G401.6 (cell line): ENCODE results near the gene TMEM43.
A peak's percentile ranks its signal among the peaks of the same experiment; 100 is the strongest.

Experiments used
- FAIRE-seq: peaks from 2 replicates; lab custom pipeline; 2012; peaks lifted over from hg19 to GRCh38; lab: Jason Lieb, UNC

Gene TMEM43

DNA sequence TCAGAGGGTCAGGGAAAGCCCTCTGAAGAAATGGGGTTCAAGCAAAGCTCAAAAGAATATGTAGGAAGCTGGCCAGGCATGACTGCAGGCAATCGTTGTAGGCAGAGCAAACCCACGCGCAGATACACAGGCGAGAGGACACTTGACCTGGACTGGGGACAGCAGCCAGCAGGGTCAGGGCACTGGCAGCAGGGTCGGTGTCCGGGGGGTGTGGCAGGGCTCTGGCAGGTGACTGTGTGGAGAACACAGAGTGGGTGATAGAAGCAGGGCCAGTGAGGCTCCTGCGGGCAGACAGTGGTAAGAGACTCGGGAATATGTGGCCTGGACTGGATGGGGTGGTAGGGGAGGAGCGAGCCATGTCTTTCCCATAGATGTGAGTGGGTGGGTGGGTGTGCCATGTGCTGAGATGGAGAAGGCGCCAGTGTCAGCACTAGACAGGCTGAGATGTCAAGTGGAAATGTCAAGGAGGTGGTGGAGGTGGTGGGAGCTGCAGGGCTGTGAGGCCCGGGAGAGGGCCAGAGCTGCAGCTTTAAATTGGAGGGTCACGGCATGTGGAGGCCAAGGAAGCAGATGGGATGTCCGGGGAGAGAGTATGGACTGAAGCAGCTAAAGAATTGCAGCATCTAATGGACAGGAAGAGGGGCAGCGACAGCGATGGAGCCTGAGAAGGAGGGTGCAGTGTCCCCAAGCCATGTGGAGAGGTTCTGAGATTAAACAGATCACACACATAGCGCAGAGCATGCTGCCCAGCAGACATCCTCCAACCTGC is 13.4 kb downstream of the TMEM43 start:
- no peak for FAIRE-seq

DNA sequence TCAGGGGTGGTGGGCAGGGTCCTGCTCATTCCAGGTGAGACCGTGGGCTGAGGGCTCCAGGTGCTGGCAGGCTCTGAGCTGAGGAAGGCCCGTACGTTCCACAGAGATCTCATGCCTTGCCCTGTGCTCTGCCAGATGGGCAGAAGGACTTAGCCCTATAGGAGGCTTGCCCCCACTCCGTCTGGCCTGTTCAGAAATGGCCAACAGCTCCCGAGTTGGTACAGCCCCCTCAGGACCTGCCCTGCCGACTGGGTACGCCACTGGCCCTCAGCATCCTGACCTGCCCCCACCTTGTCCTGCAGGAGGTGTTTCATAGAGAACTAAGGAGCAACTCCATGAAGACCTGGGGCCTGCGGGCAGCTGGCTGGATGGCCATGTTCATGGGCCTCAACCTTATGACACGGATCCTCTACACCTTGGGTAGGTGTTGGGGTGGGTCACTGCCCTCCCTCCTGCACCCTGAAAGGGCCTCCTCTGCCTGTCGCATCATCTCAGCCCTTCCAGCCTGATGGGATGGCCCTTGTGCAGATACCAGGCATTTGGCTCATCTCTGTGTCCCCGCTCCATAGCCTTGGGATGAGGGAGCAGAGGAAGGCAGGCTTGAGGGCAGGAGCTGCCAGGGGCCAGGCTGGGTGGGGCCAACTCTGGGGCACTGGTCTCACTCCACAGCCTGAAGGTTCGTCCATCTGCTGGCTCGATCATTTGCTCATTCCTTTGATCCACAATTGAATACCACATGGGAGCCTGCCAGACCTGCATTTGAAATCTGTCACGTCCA is 14.2 kb downstream of the TMEM43 start:
- FAIRE-seq = no peak

DNA sequence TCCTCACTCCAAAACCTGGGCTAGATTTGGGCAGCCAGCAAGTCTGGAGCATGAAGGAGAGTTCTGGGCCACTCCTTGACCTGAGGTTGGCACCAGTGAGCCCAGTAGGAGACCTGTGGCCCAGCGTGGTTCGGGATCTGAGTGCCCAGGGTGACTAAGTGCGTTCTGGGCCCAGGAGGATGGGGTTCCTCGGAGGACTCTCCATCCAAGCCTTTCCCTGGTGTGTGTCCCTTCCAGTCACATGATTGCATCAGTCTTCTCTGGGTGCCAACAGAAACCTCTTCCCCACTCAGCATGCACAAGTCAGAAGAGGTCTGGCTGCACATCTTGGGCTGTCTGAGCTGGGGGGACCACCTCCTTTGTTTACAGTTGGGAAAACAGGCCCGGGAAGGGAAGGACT is 14.9 kb downstream of the TMEM43 start:
- FAIRE-seq = no peak

DNA sequence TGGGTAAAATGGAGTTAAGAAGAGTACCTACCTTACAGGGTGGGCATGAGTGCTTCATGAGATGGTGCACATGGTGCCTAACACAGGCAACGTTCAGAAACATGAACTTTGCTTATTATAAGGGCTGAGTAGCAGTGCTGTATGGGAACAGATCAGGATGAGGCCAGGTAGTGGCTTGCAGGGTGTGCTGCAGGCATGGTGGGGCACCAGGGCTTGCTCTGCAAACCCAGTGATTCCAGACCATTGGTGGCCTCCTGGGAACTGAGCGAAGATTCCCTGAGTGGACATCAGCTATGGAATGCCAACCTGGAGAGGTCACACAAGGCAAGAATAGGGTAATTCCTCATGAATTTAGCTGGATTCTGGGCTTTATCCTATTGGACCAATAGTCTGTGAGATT is 15.8 kb downstream of the TMEM43 start:
- FAIRE-seq = no peak

DNA sequence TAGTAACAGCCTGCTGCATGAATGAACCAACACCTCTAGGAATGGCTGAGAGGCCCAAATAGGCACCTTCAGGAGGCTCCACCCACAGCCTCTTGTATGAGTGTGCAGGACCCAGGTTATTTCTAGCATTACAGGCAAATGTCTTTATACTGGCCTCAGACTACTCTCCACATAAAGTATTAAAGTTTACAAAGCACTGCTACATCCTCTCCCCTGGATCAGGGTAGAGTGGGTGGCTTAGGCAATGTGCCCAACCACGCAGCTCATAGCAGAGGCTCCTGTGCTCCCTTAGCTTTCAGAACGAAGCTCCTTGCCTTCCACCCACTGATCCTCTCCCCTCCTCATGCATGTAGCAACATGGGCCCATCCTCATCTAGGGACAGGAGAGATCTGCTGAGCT is 16.3 kb downstream of the TMEM43 start:
- no peak for FAIRE-seq

DNA sequence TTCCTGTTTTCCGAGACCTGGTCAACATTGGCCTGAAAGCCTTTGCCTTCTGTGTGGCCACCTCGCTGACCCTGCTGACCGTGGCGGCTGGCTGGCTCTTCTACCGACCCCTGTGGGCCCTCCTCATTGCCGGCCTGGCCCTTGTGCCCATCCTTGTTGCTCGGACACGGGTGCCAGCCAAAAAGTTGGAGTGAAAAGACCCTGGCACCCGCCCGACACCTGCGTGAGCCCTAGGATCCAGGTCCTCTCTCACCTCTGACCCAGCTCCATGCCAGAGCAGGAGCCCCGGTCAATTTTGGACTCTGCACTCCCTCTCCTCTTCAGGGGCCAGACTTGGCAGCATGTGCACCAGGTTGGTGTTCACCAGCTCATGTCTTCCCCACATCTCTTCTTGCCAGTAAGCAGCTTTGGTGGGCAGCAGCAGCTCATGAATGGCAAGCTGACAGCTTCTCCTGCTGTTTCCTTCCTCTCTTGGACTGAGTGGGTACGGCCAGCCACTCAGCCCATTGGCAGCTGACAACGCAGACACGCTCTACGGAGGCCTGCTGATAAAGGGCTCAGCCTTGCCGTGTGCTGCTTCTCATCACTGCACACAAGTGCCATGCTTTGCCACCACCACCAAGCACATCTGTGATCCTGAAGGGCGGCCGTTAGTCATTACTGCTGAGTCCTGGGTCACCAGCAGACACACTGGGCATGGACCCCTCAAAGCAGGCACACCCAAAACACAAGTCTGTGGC is 16.9 kb downstream of the TMEM43 start:
- FAIRE-seq = no peak

DNA sequence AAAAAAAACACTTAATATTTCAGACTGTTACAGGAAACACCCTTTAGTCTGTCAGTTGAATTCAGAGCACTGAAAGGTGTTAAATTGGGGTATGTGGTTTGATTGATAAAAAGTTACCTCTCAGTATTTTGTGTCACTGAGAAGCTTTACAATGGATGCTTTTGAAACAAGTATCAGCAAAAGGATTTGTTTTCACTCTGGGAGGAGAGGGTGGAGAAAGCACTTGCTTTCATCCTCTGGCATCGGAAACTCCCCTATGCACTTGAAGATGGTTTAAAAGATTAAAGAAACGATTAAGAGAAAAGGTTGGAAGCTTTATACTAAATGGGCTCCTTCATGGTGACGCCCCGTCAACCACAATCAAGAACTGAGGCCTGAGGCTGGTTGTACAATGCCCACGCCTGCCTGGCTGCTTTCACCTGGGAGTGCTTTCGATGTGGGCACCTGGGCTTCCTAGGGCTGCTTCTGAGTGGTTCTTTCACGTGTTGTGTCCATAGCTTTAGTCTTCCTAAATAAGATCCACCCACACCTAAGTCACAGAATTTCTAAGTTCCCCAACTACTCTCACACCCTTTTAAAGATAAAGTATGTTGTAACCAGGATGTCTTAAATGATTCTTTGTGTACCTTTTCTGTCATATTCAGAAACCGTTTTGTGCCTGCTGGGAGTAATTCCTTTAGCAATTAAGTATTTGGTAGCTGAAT is 17.9 kb downstream of the TMEM43 start:
- FAIRE-seq = no peak

DNA sequence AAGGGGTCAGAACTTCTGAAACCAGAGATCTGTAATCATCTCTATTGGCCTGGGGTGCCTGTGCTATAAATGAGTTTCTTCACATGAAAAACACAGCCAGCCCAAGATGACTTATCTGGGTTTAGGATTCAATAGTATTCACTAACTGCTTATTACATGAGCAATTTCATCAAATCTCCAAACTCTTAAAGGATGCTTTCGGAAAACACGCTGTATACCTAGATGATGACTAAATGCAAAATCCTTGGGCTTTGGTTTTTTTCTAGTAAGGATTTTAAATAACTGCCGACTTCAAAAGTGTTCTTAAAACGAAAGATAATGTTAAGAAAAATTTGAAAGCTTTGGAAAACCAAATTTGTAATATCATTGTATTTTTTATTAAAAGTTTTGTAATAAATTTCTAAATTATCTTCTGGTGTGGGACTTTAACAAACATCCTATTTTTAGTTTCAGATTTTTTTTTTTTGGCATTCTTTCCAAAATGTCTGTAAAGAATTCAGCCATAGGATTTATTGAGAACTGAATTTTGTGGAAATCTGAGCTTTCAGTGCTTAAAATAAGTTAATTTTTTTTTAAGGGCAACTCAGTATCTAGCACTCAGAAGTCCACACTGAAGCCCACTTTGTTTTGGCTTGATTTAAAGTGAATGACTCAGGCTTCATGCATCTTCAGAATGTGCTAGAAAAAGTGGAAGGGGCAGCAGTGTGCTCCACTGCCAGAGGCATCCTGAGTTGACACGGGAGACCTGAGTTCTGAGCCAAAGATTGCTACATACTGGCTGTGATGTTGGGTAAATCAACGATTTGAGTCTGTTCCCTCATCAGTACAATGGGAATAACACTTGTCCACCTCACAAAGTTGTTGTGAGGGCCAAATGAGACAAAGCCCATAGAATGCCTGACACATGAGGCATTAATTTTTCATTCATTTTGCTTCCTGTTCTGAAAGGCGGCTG is 18.7 kb downstream of the TMEM43 start:
- peak; percentile 76 for FAIRE-seq

DNA sequence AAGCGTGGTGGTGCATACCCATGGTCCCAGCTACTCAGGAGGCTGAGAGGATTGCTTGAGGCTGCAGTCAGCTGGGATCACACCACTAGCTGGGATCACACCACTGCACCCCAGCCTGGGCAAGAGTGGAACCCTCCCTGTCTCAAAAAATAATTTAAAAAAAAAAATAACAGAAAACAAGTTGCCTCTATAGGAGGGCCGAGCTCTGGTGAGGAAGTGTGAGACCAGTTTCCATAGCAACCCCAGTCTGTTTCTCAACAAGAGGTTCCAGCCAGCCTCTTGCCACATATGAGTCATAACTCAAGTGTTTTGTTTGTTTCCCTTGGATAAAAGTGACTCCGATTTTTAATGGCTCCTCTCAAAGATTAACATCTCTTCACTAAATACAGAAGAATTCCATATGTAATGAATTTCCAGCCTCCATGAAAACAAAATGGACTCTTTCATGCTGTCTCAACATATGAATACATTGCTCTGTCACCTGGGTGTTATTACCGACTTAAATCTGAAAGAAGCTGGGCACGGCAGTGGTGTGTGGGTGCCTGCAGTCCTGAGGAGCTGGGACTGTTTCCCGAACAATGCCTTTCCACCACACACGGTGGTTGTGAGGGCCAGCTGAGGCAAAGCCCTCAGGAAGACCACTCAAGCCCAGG is 19.7 kb downstream of the TMEM43 start:
- peak; percentile 97 for FAIRE-seq

DNA sequence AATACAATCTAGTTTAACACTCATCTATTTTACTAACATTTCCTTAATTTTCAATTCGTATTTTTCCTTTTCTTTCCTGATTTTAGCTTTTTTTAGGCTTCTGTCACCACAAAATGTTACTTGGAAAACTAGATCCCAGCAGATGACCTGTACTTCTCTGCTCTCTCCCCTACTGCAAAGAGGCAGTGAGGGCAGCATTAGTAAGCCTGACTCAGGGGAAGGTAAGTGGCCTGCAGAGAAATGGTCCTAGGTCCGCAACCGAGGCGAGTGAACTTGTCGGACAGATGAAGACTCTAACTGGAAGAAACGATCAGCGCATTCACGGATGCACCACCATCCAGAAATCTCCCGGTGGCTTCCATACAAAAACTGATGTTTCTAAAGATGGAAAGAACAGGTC is 20.4 kb downstream of the TMEM43 start:
- FAIRE-seq = peak; percentile 31

DNA sequence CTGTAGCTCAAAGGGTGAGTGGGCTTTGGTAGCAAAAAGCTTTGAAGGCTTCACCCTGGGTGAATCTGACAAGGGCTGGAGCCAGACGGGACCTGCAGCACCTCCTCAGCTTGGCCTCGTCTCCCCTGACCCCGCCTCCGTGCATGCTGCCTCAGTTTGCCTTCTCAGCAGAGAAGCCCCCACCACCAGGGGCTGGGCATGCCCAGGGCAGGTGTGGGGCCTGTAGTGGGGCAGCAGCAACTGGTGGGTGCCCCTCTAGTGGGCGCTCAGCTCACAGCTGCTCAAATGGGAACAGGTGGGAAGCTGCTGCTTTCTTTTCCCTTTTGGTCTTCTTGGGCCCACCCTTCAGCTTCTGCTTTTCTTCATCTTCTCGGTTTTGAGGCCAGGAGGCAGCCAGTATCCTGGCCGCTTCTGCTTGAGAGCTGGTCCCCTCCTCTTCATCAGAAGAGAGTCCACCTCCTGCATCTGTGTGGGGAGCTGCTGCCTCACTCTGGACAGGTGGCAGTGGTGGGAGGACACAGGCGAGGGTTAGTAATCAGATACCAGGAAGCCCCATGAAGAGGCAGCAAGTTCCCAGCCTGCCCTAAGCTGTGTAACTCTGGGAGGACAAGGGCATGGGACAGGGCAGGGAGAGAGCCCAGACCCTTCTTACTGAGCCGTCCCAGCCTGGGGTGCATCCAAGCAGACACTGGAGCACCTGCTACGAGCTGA is 21.0 kb downstream of the TMEM43 start:
- no peak for FAIRE-seq

DNA sequence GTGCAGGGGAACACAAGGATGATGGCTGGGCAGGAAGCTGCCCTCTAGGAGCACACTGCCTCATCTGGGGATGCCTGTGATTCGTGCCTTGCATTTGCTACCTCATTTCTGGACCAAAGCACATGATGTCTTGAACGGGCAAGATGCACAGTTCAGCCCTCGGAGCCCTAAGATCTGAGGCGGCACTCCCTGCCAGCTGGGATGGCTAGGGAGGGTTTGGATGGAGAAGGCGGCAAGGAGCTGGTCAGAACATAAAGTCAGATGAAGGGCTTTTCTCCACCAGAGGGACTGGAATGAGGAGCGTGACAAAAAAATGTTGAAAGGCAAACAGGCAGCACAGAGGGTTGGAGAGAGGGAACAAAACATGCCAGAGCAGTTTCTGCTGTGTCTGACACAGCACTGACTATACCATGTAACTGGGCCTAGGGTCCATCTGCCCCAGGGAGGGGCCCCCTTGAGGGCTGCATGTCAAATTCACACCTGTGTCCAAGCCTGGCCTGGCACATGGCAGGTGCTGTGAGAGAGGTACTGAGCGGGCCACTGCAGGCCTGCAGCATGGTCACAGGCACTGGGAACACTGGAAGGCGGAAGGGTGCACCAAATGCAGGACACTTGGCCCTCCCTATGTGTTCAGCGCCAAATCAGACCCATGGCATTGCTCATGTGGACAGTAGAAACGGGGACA is 21.7 kb downstream of the TMEM43 start:
- FAIRE-seq = no peak

DNA sequence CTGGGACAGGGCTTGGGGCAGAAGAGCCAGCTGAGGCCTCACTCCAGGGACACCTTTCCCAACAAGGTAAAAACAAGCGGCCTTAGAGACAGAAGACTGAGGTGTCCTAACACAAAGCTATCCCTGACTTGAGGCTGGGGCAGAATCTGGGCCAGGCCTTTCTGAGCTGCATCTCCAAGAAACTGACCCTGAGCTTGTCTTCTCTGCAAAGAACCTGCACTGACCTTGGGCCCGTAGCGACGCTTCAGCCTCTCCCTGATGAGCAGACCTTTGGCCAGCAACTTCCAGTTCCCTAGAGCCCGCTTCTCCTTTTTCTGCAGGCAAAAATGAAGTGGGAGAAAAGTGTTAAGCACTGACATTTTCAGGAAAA is 22.2 kb downstream of the TMEM43 start:
- no peak for FAIRE-seq

DNA sequence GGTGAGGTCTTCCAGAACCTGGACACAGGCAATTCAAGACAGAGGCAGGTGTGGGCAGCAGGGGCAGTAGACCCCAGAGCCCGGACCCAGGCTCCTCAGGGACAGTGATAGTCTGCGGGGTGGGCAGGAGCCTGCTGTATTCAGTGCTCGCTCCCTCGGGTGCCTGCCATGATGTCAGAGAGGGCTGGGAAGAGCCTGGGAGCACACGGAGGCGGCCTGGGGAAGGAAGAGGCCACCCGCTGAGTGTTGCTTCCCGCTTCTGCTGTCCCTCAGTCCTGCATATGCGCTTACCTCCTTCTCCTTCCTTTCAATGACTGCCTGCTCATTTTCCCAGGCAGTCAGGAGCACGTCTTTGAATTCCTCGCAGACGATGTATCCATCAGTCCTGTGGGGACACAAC is 22.8 kb downstream of the TMEM43 start:
- no peak for FAIRE-seq

DNA sequence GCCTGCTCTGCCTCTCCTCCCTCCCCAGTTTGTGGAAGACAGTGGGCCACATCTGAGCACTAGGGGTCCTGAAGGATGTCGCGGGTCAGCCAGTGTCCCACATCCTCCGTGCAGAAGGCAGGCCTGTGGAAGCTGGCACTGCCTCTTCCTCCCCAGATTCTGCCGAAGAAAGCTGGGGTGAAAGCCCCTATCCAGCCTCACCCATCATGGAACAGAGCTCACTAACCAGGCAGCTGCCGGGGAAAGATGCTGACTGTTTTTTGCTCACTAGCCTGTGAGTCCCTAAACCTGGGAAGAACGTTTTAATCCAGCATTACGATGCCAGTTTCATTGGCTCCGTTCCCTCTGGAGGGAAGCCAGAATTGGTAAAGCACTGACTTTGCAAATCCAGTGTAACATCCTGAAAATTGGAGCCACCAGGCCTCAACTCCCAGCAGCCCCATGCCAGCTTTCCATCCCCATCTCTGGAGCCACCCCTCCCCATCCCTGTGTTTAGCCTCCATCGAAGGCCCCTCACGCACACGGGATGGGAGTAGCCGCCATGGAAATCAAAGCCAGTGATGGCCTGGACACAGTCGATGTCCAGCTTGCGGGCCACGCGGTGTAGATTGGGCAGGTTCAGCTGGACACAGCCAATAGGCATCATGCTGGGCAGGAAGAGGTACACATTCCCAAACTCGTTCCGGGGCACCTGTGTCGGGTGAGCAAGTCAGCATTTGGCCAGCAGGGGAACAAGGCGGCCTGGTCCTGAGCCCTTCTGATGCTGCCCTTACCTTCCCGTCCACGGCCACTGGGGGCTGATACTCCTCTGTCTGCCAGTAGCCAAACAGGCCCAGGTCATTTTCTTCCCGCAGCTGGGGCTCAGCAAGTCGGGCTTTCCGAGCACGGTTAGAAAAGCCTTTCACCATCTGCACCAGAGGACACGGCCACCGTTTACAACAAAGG is 23.5 kb downstream of the TMEM43 start:
- FAIRE-seq = no peak

DNA sequence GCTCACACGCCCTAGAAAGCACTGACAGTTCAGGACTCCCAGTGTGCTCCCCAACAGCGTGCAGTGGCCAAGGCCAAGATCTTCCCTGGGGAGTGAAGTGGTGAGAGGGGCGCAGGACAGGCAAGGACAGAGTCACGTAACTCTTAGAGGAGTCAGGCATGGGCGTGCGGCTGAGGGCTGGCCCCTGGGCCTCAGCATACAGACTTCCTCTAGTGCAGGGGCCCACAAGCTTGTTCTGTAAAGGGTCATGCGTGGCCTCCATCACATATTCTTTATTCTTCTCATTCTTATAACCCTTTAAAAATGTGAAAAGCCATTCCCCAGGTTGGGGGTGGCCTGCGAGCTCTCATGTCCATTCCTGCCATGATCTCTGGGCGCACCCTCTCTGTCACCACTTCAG is 25.2 kb downstream of the TMEM43 start:
- FAIRE-seq = no peak

DNA sequence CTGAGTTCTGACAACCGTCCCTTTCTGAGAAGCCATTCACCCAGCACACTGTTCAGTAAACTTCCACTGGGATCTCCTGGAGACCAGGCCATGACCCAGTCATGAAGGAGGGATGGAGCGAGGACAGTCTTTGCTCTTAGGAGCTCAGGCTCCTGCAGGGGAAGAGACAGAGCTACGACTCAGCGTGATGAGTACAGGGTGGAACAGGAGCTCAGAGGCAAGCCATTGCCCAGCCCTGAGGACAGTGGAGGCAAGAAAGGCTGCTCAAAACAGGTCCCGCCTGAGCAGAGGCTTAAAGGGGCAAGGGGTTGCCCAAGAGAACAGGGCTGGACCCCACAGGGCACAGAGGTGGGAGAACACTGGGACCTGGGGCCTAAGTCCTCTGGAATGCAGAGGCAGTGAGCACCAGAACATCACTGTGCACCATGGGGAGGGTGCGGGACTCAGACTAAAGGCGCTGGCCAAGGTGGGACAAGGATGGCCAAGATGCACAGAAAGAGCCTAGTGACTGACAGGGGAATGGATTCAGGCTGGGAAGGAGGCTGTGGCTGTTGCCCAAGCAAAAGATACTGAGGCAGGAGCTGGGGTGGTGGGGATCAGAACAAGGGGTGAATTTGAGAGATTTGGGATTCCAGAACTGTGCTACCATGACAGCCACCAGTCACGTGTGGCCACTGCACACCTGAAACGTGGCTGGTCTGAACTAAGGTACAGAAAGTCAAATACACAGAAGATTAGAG is 25.8 kb downstream of the TMEM43 start:
- no peak for FAIRE-seq
